ENCODE measurements around the gene RPL38.

RPL38 gene

GRCh38 chr17:74203439-74204240 is at the start of gene RPL38:
RPL38 (plus strand) TSS chr17:74203678; CDS start chr17:74203956, 278 bp downstream.
- peak; percentile 99 for DNase-seq

DNA sequence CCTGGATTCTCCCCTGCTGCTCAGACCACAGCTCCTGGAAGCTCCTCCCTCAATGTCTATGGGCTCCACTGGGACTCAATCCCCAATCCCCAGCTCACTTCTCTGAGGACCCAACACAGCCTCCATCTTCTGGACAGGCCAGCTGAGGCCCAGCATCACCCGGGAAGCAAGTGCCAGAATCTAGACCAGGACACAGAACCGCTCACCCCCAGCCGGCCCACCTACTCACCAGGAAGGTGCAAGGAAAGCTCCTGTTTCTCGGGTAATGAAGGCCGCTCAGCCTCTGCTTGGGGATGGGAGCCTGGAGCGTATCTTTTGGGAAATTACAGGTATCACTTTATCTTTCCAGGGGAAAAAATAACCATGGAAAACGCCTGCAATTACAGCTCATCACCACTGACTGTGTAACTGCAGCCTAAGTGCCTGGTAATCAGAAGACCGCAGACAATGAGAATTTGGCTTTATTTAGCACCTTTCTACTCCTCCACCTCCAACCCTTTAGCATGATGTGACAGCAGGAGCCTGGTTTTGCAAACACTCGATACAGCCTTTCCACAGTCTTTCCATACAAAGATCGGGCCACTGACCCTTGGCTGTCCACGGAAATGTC is 49.6 kb upstream of the RPL38 start:
- no peak for DNase-seq

DNA sequence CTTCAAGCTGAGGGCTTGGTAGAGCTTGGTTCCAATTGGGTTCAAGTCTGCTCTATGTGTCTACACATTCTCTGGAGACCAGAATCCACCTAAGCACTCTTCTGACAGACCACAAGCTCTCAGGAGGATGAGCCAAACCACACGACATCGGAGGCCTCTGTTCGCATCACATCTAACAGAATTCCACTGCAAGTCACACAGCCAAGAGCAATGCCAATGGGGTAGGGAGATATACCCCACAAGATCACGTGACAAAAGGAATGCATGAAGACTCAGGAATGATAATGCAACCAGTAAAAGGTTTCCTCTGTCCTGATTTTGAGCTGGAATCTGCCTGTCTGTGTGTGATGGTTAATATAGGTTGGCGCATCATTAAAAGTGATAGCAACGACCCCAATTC is 46.6 kb upstream of the RPL38 start:
- no peak for DNase-seq

GRCh38 chr17:74157366-74157765 is 46.1 kb upstream of the RPL38 start:
- DNase-seq: no peak

DNA sequence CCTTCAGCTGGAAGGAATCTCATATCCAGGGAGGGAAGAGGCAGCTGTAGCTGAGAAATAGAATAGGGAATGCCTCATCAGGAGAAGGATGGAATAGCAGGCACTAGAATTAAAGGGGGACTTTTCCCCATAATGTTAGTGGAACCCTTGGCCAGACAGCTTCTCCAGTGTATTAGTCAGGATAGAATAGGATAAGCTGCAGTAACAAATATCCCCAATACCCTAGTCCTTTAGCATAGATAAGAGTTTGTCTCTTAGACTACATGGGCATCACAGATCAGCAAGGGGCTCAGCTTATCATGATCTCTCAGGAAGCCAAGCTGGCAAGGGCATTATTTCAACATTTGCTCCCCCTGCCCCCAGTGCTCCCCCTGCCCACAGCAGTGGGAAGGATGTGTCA is 44.7 kb upstream of the RPL38 start:
- no peak for DNase-seq

DNA sequence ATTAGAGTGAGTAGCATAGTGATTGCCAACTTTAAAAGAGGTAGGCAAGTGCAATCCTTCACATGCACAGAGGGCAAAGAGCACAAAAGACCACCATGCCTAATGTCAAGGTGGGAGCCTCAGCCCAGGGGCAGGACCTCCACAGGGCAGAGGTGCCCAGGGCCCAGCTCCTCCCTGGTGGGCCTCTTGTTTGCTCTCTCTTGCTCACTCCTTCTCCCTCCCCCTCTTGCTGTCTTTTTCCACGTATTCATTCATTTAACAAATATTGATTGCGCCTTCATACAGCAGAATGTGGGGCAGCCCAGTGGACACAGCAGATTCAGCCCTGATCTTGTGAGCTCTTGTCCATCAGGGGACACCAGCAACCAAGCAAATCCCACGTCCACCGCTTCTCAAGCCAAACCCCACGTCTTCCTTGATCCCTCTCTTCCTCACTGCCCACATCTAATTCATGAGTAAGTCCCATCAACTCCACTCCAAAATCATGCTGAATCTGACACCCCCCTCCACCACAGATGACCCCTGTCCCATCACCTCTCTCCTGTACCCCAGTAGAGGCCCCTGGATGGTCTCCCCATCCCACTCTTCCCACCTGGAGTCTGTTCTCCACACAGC is 44.1 kb upstream of the RPL38 start:
- DNase-seq: no peak

- DNase-seq: no peak
These were observed 42.6 kb upstream of the RPL38 start for GRCh38 chr17:74160656-74161502.

DNA sequence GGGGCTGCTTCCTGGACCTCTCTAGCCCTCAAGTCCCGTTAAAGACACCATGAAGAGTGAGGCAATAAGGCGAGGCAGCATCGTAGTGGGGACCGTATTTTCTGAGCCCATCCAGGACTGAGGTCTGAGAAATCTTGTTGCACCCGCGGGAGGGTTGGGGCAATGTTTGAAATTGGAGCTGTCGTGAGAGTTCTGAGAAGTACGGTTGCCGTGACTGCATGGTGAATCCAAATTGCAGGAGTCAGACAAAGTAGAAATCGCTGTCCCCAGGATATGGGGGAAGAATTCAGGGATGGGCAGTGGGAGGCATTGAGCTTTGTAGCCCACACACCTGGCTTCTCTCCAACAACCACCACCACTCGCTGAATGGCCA is 42.0 kb upstream of the RPL38 start:
- no peak for DNase-seq

DNA sequence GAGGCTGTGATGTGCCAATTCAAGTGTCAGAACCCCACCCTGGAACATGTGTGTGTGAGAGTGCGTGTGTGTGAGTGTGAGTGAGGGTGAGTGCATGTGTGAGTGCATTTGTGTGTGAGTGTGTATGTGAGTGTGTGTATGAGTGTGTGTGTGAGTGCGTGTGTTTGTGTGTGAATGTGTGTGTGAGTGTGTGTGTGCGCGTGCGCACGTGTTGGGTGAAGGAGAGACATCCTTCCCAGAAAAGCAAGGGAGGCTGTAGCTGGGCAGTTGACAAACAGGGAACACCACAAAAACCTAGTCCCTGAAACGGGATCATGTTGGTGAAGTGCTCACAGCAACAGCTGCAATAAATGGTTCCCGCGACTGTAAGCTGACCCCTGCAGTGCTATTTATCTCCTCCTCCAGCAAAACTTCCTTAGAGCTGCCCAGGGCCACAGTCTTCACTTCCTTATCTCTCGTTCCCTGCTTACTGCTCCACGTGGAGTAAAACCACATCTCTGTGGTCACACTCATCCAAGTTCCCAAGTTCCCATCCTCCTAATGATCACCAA is 40.1 kb upstream of the RPL38 start:
- DNase-seq: no peak

DNA sequence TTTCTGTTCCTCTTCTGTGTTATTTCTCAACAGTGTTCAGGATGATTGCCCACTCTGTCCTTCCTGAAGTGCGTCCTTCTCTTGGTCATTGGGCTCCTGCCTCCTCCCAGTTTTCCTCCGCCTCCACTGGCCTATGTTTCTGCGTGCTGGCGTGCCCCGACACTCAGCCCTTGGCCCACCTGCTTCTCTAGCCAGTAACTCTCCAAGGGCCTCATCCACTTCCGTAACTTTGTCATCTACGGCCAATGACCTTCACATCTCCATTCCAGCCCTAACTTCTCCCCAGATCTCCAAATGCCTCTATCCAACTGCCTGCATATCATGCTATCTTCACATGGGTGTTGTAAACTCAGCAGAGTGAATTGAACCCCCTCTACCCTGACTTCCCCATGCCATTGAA is 39.6 kb upstream of the RPL38 start:
- DNase-seq: no peak

DNA sequence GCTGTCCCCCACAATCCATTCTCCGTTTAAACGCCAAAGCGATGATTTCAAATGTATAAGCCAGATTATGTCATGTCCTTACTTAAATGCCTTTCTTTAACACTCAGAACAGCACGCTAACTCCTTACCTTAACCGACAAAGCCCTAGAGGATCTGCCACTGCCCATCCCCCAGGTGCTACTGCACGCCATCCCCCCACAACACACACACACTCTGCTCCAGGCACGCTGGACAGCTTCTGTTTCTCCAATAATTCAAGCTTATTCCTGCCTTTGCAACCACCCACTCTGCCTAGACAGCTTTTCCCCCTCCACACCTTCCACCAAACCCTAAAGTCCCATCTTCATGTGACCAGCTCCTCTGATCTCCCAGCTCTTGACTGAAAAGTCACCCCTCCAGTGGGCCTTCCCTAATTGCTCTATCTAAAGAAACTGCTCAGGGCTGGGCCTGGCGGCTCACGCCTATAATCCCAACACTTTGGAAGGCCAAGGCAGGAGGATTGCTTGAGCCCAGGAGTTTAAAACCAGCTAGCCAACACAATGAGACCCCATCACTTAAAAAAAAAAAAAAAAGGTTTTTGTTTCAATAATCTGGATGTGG is 38.9 kb upstream of the RPL38 start:
- no peak for DNase-seq

DNA sequence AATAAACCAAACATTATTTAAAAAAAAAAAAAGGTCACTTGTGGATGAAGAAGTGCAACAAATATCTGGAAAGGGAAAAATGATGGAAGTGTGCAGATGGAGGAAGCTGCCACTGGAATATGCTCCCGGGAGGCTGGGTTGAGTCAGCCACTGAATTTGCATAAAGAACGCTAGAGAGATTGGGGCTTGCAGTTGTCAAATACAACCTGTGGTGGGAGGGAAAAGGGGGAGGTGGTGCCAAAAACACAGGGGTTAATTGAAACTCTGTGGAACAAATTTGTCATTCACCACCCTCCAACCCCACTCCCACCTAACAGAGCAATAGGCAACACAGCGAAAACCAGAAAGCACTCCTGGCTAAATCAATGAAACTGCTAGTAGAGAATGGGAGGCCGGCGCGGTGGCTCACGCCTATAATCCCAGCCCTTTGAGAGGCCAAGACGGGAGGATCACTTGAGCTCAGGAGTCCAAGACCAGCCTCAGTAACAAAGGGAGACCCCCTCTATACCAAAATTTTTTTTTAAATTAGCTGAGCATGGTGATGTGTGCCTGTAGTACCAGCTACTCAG is 37.6 kb upstream of the RPL38 start:
- no peak for DNase-seq

GRCh38 chr17:74170924-74171323 is 32.6 kb upstream of the RPL38 start:
- no peak for DNase-seq

GRCh38 chr17:74172700-74173099 is 30.8 kb upstream of the RPL38 start:
- no peak for DNase-seq

- peak; percentile 95 for DNase-seq
These were observed 26.9 kb upstream of the RPL38 start for GRCh38 chr17:74176546-74177001.

GRCh38 chr17:74177018-74177450 is 26.4 kb upstream of the RPL38 start:
- no peak for DNase-seq

- no peak for DNase-seq
These were observed 23.9 kb upstream of the RPL38 start for GRCh38 chr17:74179576-74179975.

GRCh38 chr17:74180336-74180735 is 23.1 kb upstream of the RPL38 start:
- DNase-seq: no peak

DNA sequence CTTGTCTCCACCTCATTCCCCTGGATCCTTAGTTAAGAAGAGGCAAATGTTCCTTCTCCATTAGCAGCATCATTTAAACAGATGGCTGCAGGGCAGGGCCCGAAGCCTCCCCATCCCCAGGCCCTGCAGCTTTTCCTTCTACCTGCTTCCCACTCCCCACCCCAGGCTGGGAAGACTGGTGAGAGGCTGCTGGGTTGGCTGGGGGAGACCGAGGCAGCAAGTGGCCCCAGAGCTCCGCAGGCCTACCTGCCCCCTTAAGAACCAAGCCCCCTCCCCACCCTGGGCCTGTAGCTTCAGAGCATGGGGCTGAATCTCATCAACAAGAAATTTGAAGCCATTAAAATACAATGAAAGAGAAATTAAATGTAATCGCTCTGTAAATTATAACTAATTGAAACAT is 22.1 kb upstream of the RPL38 start:
- DNase-seq: no peak

DNA sequence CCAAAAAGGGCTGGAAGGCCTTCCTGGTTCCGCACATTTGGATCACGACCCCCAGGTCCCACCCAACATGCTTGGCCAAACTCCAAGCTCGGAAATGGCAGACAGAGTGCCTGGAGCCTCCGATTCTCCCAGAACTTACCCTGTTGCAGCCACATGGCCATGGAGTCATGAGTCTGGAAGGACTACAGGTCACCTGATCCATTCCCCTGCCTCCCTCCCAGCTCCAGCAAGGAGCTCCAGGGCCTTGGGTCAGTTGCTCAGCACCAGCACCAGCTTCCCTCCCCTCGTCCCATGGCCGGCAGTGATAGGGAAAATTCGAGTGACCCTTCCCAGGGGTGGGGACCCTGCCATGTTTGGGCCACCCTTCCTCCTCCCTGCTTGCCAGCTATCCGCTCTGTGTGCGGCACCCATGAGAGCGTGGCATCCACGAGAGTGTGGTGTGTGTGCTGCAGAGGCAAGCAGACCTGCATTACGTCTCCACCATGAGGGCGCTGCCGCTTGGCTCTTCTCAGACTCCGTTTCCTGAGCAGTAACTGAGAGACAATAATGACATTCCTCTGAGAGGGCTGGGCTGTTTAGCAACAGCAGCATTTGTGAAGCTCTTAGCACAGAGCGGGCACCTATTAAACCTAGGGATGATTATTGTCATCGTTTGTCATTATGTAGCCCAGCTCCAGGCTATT is 21.3 kb upstream of the RPL38 start:
- DNase-seq: no peak

GRCh38 chr17:74183411-74183810 is 20.1 kb upstream of the RPL38 start:
- DNase-seq: no peak
